GM12892 (cell line): Measurements from ENCODE around the gene MCM3.

Experiments used
- POLR2A ChIP-seq: IDR thresholded peaks from 2 replicates; pipeline ENCODE4 v1.6.1; 2011; ENCODE audit warnings: low read depth, low read length, control low read depth
- POLR2AphosphoS5 ChIP-seq: IDR thresholded peaks from 2 replicates; pipeline ENCODE4 v1.6.1; 2011; ENCODE audit warnings: low read depth, low read length, control low read depth
- TAF1 ChIP-seq: IDR thresholded peaks from 2 replicates; pipeline ENCODE4 v1.6.1; 2011; ENCODE audit warnings: low read depth, mild to moderate bottlenecking, control low read depth, low read length, borderline replicate concordance

- peak; percentile 78; the same call in 1 of the 2 replicates for TF ChIP-seq POLR2A
- TF ChIP-seq POLR2AphosphoS5, result peak; percentile 76
- peak; percentile 48; the same call in 1 of the 2 replicates for TF ChIP-seq TAF1
These were observed at the start of gene MCM3 for GRCh38 chr6:52284460-52285176.
